Measurements from ENCODE around the gene OXLD1.

- TF ChIP-seq CTCF (IDR thresholded peaks at IDR 0.05) (no peak), REST (IDR thresholded peaks at IDR 0.05; ENCODE audit: insufficient read depth in 1 of 2, low read depth in 2 of 2, low read length in 1 of 2) (no peak), POLR2AphosphoS5 (IDR thresholded peaks at IDR 0.05; ENCODE audit: low read depth, low read length) (no peak), TCF7L2 (IDR thresholded peaks at IDR 0.05; ENCODE audit: low read depth, low read length) (no peak)
Observed at GRCh38 chr17:81635431-81635830, 31.0 kb downstream of the OXLD1 start.

Measured in Panc1 (cell line).